IMR-90 (cell line): ENCODE data around the gene IFNLR1. TPM values are rescaled to one million over a fixed set of nuclear protein-coding genes. Genes with fewer than 3 reads are reported as not detected.

Experiments
- ATAC-seq: fragments of 200-7000 bp; cut with Tn5 transposase; 2 replicates; pipeline ENCODE4 v1.9.1; 2020; ENCODE audit warnings: low read depth, mild to moderate bottlenecking, moderate library complexity
- BruUV-seq: library from RNA; stranded (reverse); fragments of 400-500 nt; replicated peaks from 2 replicates; lab custom pipeline; 2021; lab: Mats Ljungman, UMichigan
- CTCF ChIA-PET: fragments of 300-600 bp; formaldehyde crosslinking; extraction: SDS; loops from one replicate; lab custom pipeline; 2021; ENCODE audit warnings: antibody characterized with exemption; lab: Yijun Ruan, JAX
- POLR2A ChIA-PET: fragments of 300-600 bp; sonication (Branson Sonifier 250); formaldehyde crosslinking; loops from one replicate; lab custom pipeline; 2022; ENCODE audit warnings: antibody characterized with exemption; ENCODE audit not compliant: unreplicated experiment; lab: Charles Lee
- DNase-seq: peaks from one replicate; pipeline ENCODE4 v3.0.0; 2013
- H2AFZ ChIP-seq: replicated peaks from 2 replicates; pipeline ENCODE3; 2013; ENCODE audit warnings: low read length, mild to moderate bottlenecking; ENCODE audit not compliant: poor library complexity
- H2AK5ac ChIP-seq: 2 replicates; pipeline ENCODE4 v1.6.1; 2013; ENCODE audit warnings: low read depth, low read length, inconsistent platforms
- H2AK9ac ChIP-seq: replicated peaks from 2 replicates; pipeline ENCODE3; 2013; ENCODE audit warnings: mild to moderate bottlenecking, low read depth, low read length, moderate library complexity; ENCODE audit not compliant: poor library complexity
- H2BK120ac ChIP-seq: 2 replicates; pipeline ENCODE4 v1.6.1; 2013; ENCODE audit warnings: low read depth, low read length, inconsistent platforms
- H2BK15ac ChIP-seq: 3 replicates; pipeline ENCODE4 v1.6.1; 2013; ENCODE audit warnings: low read depth, low read length, inconsistent platforms
- H2BK20ac ChIP-seq: 2 replicates; pipeline ENCODE4 v1.6.1; 2013; ENCODE audit warnings: low read depth, mild to moderate bottlenecking, inconsistent platforms, low read length, moderate library complexity
- H2BK5ac ChIP-seq: 2 replicates; pipeline ENCODE4 v1.6.1; 2013; ENCODE audit warnings: mild to moderate bottlenecking, low read depth, low read length, inconsistent platforms; ENCODE audit not compliant: poor library complexity, severe bottlenecking
- H3K14ac ChIP-seq: replicated peaks from 2 replicates; pipeline ENCODE4 v1.6.1; 2013; ENCODE audit warnings: low read depth, low read length, inconsistent platforms
- H3K18ac ChIP-seq: 2 replicates; pipeline ENCODE4 v1.6.1; 2013; ENCODE audit warnings: low read depth, low read length, control low read depth
- H3K23ac ChIP-seq: 2 replicates; pipeline ENCODE4 v1.6.1; 2013; ENCODE audit warnings: low read depth, low read length, inconsistent platforms
- H3K27ac ChIP-seq: 2 replicates; pipeline ENCODE4 v1.5.1; 2013; ENCODE audit warnings: mild to moderate bottlenecking, control low read depth, low read length; ENCODE audit not compliant: insufficient read depth
- H3K27me3 ChIP-seq: 2 replicates; pipeline ENCODE4 v1.6.1; 2013; ENCODE audit warnings: low read length; ENCODE audit not compliant: control insufficient read depth, insufficient read depth
- H3K36me3 ChIP-seq: 2 replicates; pipeline ENCODE4 v1.6.1; 2013; ENCODE audit warnings: low read length, mixed read lengths; ENCODE audit not compliant: control insufficient read depth, insufficient read depth
- H3K4ac ChIP-seq: 2 replicates; pipeline ENCODE4 v1.6.1; 2013; ENCODE audit warnings: low read depth, low read length, inconsistent platforms
- H3K4me1 ChIP-seq: 2 replicates; pipeline ENCODE4 v1.6.1; 2013; ENCODE audit warnings: low read length, mixed read lengths; ENCODE audit not compliant: control insufficient read depth, insufficient read depth
- H3K4me2 ChIP-seq: 2 replicates; pipeline ENCODE4 v1.6.1; 2013; ENCODE audit warnings: low read depth, mild to moderate bottlenecking, control low read depth, low read length, moderate library complexity
- H3K4me3 ChIP-seq: 2 replicates; pipeline ENCODE4 v1.5.1; 2013; ENCODE audit warnings: low read depth, mild to moderate bottlenecking, control low read depth, low read length, moderate library complexity; ENCODE audit not compliant: insufficient read depth
- H3K56ac ChIP-seq: 2 replicates; pipeline ENCODE4 v1.6.1; 2013; ENCODE audit warnings: low read length, inconsistent platforms; ENCODE audit not compliant: insufficient read depth; ENCODE audit errors: extremely low read depth
- H3K79me1 ChIP-seq, 2 experiments: 2 replicates each; pipeline ENCODE4 v1.6.1; 2013; ENCODE audit warnings: low read length in 2 of 2, inconsistent platforms in 1 of 2, low read depth in 1 of 2
- H3K9ac ChIP-seq: 2 replicates; pipeline ENCODE4 v1.6.1; 2013; ENCODE audit warnings: low read depth, low read length, control low read depth
- H3K9me1 ChIP-seq: 2 replicates; pipeline ENCODE4 v1.6.1; 2013; ENCODE audit warnings: low read length, inconsistent platforms; ENCODE audit not compliant: insufficient read depth
- H3K9me3 ChIP-seq: 2 replicates; pipeline ENCODE4 v1.6.1; 2013; ENCODE audit warnings: low read length; ENCODE audit not compliant: control insufficient read depth, insufficient read depth
- H4K20me1 ChIP-seq: 2 replicates; pipeline ENCODE4 v1.6.1; 2013; ENCODE audit warnings: low read length, inconsistent platforms; ENCODE audit not compliant: insufficient read depth
- H4K5ac ChIP-seq: 2 replicates; pipeline ENCODE4 v1.6.1; 2013; ENCODE audit warnings: mild to moderate bottlenecking, low read depth, low read length, control low read depth
- H4K8ac ChIP-seq, 2 experiments: 2 replicates each; pipeline ENCODE4 v1.6.1; 2013; ENCODE audit warnings: low read depth in 2 of 2, low read length in 2 of 2, control low read depth in 1 of 2, inconsistent platforms in 1 of 2
- H4K91ac ChIP-seq: 2 replicates; pipeline ENCODE4 v1.6.1; 2013; ENCODE audit warnings: low read depth, low read length, inconsistent platforms; ENCODE audit not compliant: insufficient read depth
- BHLHE40 ChIP-seq: fragments of 150-350 bp; IDR thresholded peaks from 2 replicates; pipeline ENCODE4 v1.6.1; 2016; ENCODE audit warnings: mild to moderate bottlenecking, low read depth, low read length
- CHD1 ChIP-seq: IDR thresholded peaks from 2 replicates; pipeline ENCODE4 v1.6.1; 2012; ENCODE audit warnings: low read depth, low read length, improper control_type of control experiment
- MAFK ChIP-seq: IDR thresholded peaks from 2 replicates; pipeline ENCODE4 v1.6.1; 2012; ENCODE audit warnings: low read depth, low read length, improper control_type of control experiment
- NFE2L2 ChIP-seq: fragments of 150-350 bp; IDR thresholded peaks from 2 replicates; pipeline ENCODE4 v1.6.1; 2016; ENCODE audit warnings: low read depth, mild to moderate bottlenecking, low read length
- POLR2A ChIP-seq: IDR thresholded peaks from 2 replicates; pipeline ENCODE4 v1.6.1; 2012; ENCODE audit warnings: mild to moderate bottlenecking, low read depth, low read length
- RAD21 ChIP-seq: IDR thresholded peaks from 2 replicates; pipeline ENCODE4 v1.6.1; 2012; ENCODE audit warnings: low read length, improper control_type of control experiment
- RCOR1 ChIP-seq: IDR thresholded peaks from 2 replicates; pipeline ENCODE4 v1.6.1; 2012; ENCODE audit warnings: mild to moderate bottlenecking, low read length, improper control_type of control experiment; ENCODE audit not compliant: insufficient replicate concordance
- WGBS, 2 experiments: methylation state at CpG; one replicate each; pipeline versions ENCODE4 v1.1.5 to v1.1.7; 2013; ENCODE audit warnings: missing lambda C conversion rate in 2 of 2; ENCODE audit not compliant: insufficient read length in 1 of 2; ENCODE audit errors: extremely low coverage in 2 of 2; 5-methylcytosine and 5-hydroxymethylcytosine counted together
- dilution Hi-C: fragments of 300-500 bp; cut with HindIII; formaldehyde crosslinking; loops from one replicate; pipeline ENCODE4 v1.14.3; 2018; ENCODE audit warnings: low sequenced_read_pairs; ENCODE audit not compliant: unreplicated experiment
- in situ Hi-C: fragments of 300-500 bp; cut with MboI; formaldehyde crosslinking; loops from 3 replicates; pipeline ENCODE4 v1.14.3; 2019; ENCODE audit warnings: low sequenced_read_pairs, inconsistent platforms, mixed read lengths
- intact Hi-C: fragments of 100-400 bp; cut with micrococcal nuclease; formaldehyde crosslinking; loops from 2 replicates; pipeline ENCODE4 v1.10.0; 2022
- polyA plus RNA-seq, 3 experiments: library from polyadenylated mRNA; depleted of rRNA; stranded (reverse); fragments of >200 nt; gene quantifications; 2 replicates each; pipeline ENCODE4 v1.2.3, GENCODE V29; 2012; ENCODE audit warnings: low replicate concordance in 1 of 3
- total RNA-seq: library from RNA; depleted of rRNA; stranded (reverse); fragments of >200 nt; gene quantifications from 2 replicates; pipeline ENCODE4 v1.2.3, GENCODE V29; 2012

Gene IFNLR1
- total and polyA plus RNA-seq, 2 of the 4 experiments (the other 2 are of a cell fraction), result not detected

DNA sequence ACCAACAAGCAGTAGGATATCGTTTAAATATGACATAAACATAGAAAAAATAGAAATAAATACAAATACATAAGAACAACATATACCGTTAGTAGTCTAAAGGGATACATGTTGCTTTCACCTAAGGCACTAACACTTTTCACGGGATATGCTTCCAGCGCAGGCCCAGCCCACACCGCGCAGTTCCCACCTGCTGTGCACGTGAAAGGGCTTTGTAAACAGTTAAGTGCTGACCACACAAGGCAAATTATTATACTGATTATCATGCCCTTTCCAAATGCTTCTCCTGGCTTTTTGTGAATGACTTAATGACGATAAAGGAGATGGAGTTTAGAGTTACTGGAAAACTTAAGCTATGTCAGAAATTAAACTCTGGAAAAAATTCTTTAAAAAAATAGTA lies 32.9 kb downstream of the IFNLR1 start:
- CTCF ChIA-PET, result interaction anchor here (0.6 to 1.3 kb wide), 4 partner anchors 10 to 598 kb away, joined by 3 to 6 read pairs (median 4); no protein-coding TSS in a partner anchor

More for the DNA sequence above, 32.9 kb downstream of the IFNLR1 start:
- Histone ChIP-seq H4K20me1 (no peaks in the 10 kb centered on the region), H3K9ac (no peak overlapping the region), H2BK15ac (no peak overlapping the region), H3K36me3 (no peaks in the 10 kb centered on the region), H3K4ac (no peak overlapping the region), H2AK9ac (no peak overlapping the region), H3K18ac (no peak overlapping the region), H3K79me1 (no peaks in the 10 kb centered on the region), H3K23ac (no peak overlapping the region), H4K91ac (no peak overlapping the region), H2BK20ac (no peak overlapping the region), H3K27me3 (peaks cover 62% of the 10 kb centered on the region), H2AK5ac (no peak overlapping the region), H2AFZ (no peak overlapping the region), H2BK120ac (no peak overlapping the region), H4K8ac (no peak overlapping the region), H3K9me3 (no peaks in the 10 kb centered on the region), H3K9me1 (peaks cover 5% of the 10 kb centered on the region; the same call in 1 of the 2 replicates), H3K4me3 (no peak overlapping the region), H3K56ac (no peak overlapping the region), H3K14ac (no peak overlapping the region), H3K4me1 (peaks cover 5% of the 10 kb centered on the region), H3K27ac (no peak overlapping the region), H3K4me2 (no peak overlapping the region), H2BK5ac (no peak overlapping the region), H4K5ac (no peak overlapping the region)
- intact Hi-C loops, result loop anchor here (5.0 kb wide), 1 partner anchor 43 kb away; no protein-coding TSS in a partner anchor
- no peak for DNase-seq
- WGBS, 2 experiments, result no CpG with 5 or more reads among the region's 8 CpGs
- no peak for TF ChIP-seq RCOR1
- TF ChIP-seq RAD21, result no peak
- TF ChIP-seq POLR2A, result no peak
- no peak for TF ChIP-seq CHD1
- TF ChIP-seq BHLHE40, result no peak
- no peak for TF ChIP-seq MAFK
- TF ChIP-seq NFE2L2, result no peak
- in situ Hi-C loops, result no loop called here
- POLR2A ChIA-PET, result no interaction called here
- dilution Hi-C loops, result no loop called here
- BruUV-seq, result no TSS peak
- ATAC-seq, result no peak
